Hippocampal formation (tissue), 2 donors: ENCODE data around the gene SEC63.

Source experiments
- DNase-seq, 2 donors: peaks; one replicate each; lab custom pipeline; 2025; lab: John Stamatoyannopoulos, UW

The SEC63 gene

GRCh38 chr6:107819217-107819616 is 138.8 kb downstream of the SEC63 start:
- no peak for DNase-seq

- DNase-seq: no peak
These were observed 139.7 kb downstream of the SEC63 start for GRCh38 chr6:107818272-107818671.

- DNase-seq: no peak
These were observed 140.2 kb downstream of the SEC63 start for GRCh38 chr6:107817784-107818183.
